CD14-positive monocyte (primary cell): Measurements from ENCODE around the gene KIF13A. TPM values are rescaled to one million over a fixed set of nuclear protein-coding genes. Genes with fewer than 3 reads are reported as not detected.
"Not testable (repeated sequence)": the region's sequence is repeated elsewhere in the genome, so short reads cannot be mapped to it uniquely, and the experiment has no call there.

ENCODE experiments used
- DNase-seq, 3 donors: peaks; one replicate each; pipeline ENCODE4 v3.0.0-alpha.2; 2011 to 2022
- H2AFZ ChIP-seq: 2 replicates; pipeline ENCODE4 v1.6.0; 2012; ENCODE audit warnings: mild to moderate bottlenecking, low read depth, low read length, inconsistent platforms; ENCODE audit not compliant: insufficient read depth, poor library complexity, severe bottlenecking
- H3K27ac ChIP-seq, 2 donors: 1 replicate in 1 of 2; 2 replicates in 1 of 2; pipeline ENCODE4 v1.5.1; 2012 to 2013; ENCODE audit warnings: low read length in 2 of 2, control low read depth in 1 of 2, inconsistent platforms in 1 of 2, low read depth in 1 of 2, mild to moderate bottlenecking in 1 of 2
- H3K27me3 ChIP-seq, 2 donors: one replicate each; pipeline versions ENCODE4 v1.6.0 to v1.6.1; 2011 to 2013; ENCODE audit warnings: low read length in 2 of 2; ENCODE audit not compliant: control insufficient read depth in 2 of 2, insufficient read depth in 2 of 2
- H3K36me3 ChIP-seq, 2 donors: replicated peaks in 1 of 2; 1 replicate in 1 of 2; 2 replicates in 1 of 2; pipeline versions ENCODE4 v1.5.1 to v1.6.1; 2012 to 2013; ENCODE audit warnings: low read length in 2 of 2, control low read depth in 1 of 2, inconsistent platforms in 1 of 2, mild to moderate bottlenecking in 1 of 2; ENCODE audit not compliant: insufficient read depth in 2 of 2, control insufficient read depth in 1 of 2
- H3K4me1 ChIP-seq, 2 donors: 1 replicate in 1 of 2; 2 replicates in 1 of 2; pipeline versions ENCODE4 v1.5.1 to v1.6.1; 2012 to 2013; ENCODE audit warnings: low read length in 2 of 2, control low read depth in 1 of 2, inconsistent platforms in 1 of 2, mild to moderate bottlenecking in 1 of 2, moderate library complexity in 1 of 2; ENCODE audit not compliant: insufficient read depth in 2 of 2, control insufficient read depth in 1 of 2
- H3K4me2 ChIP-seq: replicated peaks from 2 replicates; pipeline ENCODE3; 2012; ENCODE audit warnings: low read length, moderate library complexity, mild to moderate bottlenecking; ENCODE audit not compliant: poor library complexity, severe bottlenecking; ENCODE audit errors: extremely low read depth
- H3K4me3 ChIP-seq, 3 experiments: fragments of 200-600 bp in 1 of 3; sonication (generic) in 1 of 3; replicated peaks in 1 of 3; 1 replicate in 2 of 3; 2 replicates in 1 of 3; pipeline ENCODE4 v1.5.1; 2011 to 2013; ENCODE audit warnings: low read length in 3 of 3, mild to moderate bottlenecking in 3 of 3, control low read depth in 2 of 3, low read depth in 2 of 3, inconsistent platforms in 1 of 3, moderate library complexity in 1 of 3
- H3K79me2 ChIP-seq: 2 replicates; pipeline ENCODE4 v1.6.0; 2012; ENCODE audit warnings: mild to moderate bottlenecking, control low read depth, inconsistent platforms, low read length, moderate library complexity; ENCODE audit not compliant: insufficient read depth
- H3K9ac ChIP-seq: 2 replicates; pipeline ENCODE4 v1.6.0; 2017; ENCODE audit warnings: low read length, mild to moderate bottlenecking; ENCODE audit not compliant: insufficient read depth, poor library complexity, severe bottlenecking
- H3K9me3 ChIP-seq, 2 donors: replicated peaks in 1 of 2; 1 replicate in 1 of 2; 2 replicates in 1 of 2; pipeline versions ENCODE4 v1.5.1 to v1.6.1; 2012 to 2013; ENCODE audit warnings: low read length in 2 of 2, control low read depth in 1 of 2; ENCODE audit not compliant: control insufficient read depth in 1 of 2, insufficient read depth in 1 of 2
- H4K20me1 ChIP-seq: 2 replicates; pipeline ENCODE4 v1.6.0; 2012; ENCODE audit warnings: mild to moderate bottlenecking, low read length, control low read depth, moderate library complexity; ENCODE audit not compliant: insufficient read depth
- H3K27ac Mint-ChIP-seq, 7 donors: one replicate each; pipeline ENCODE4 v1.8.0; 2020; ENCODE audit warnings: mild to moderate bottlenecking in 7 of 7, mixed read lengths in 7 of 7, moderate library complexity in 6 of 7, inconsistent platforms in 2 of 7
- H3K27me3 Mint-ChIP-seq, 3 donors: one replicate each; pipeline ENCODE4 v1.8.0; 2021 to 2022; ENCODE audit warnings: low read depth in 3 of 3, mild to moderate bottlenecking in 3 of 3, mixed read lengths in 3 of 3, moderate library complexity in 3 of 3, inconsistent platforms in 1 of 3
- H3K36me3 Mint-ChIP-seq, 2 donors: one replicate each; pipeline ENCODE4 v1.8.0; 2020; ENCODE audit warnings: mixed read lengths in 2 of 2, inconsistent platforms in 1 of 2, mild to moderate bottlenecking in 1 of 2
- H3K4me1 Mint-ChIP-seq: one replicate; pipeline ENCODE4 v1.8.0; 2020; ENCODE audit warnings: mild to moderate bottlenecking, mixed read lengths
- H3K4me3 Mint-ChIP-seq, 2 donors: one replicate each; pipeline ENCODE4 v1.8.0; 2020; ENCODE audit warnings: mild to moderate bottlenecking in 2 of 2, mixed read lengths in 2 of 2, moderate library complexity in 1 of 2
- H3K9me3 Mint-ChIP-seq, 7 donors: one replicate each; pipeline ENCODE4 v1.8.0; 2020 to 2022; ENCODE audit warnings: mixed read lengths in 7 of 7, mild to moderate bottlenecking in 6 of 7, moderate library complexity in 6 of 7, inconsistent platforms in 2 of 7
- CTCF ChIP-seq: fragments of 200-600 bp; IDR thresholded peaks from one replicate; pipeline ENCODE4 v1.8.0; 2022; ENCODE audit warnings: antibody characterized with exemption, mild to moderate bottlenecking
- WGBS: methylation state at CpG from one replicate; pipeline ENCODE4 v1.1.5; 2013; ENCODE audit warnings: missing lambda C conversion rate; ENCODE audit not compliant: insufficient coverage; 5-methylcytosine and 5-hydroxymethylcytosine counted together
- intact Hi-C, 2 donors: fragments of 100-400 bp; cut with micrococcal nuclease; formaldehyde crosslinking; loops; one replicate each; pipeline versions ENCODE4 v1.15.0 to v1.15.1; 2023
- polyA plus RNA-seq, 3 donors: library from polyadenylated mRNA; depleted of rRNA in 1 of 3; unstranded in 2 of 3; stranded (reverse) in 1 of 3; fragments of 300-500 nt in 2 of 3; fragments of >200 nt in 1 of 3; fragmentation: Illumina TruSeq in 2 of 3; gene quantifications; 1 replicate in 2 of 3; 2 replicates in 1 of 3; pipeline ENCODE4 v1.2.3, GENCODE V29; 2012 to 2021

The KIF13A gene
- polyA plus RNA-seq, 3 donors = 2.9 to 28.4 (median 6.0) TPM

- Mint-ChIP-seq H3K27me3 (peaks cover 0 to 21% (median 13%) of the 10 kb centered on the region in 3 donors), H3K4me1 (no peaks in the 10 kb centered on the region), H3K36me3 (no peaks in the 10 kb centered on the region), H3K9me3 (peaks cover 5 to 17% (median 14%) of the 10 kb centered on the region in 7 donors), H3K27ac (peak overlapping the region in 1 of 7 donors; percentile 44), H3K4me3 (no peak overlapping the region)
- H3K4me2 ChIP-seq = no peak overlapping the region
- no peak for DNase-seq
- peaks cover 0 to 8% of the 10 kb centered on the region in 2 donors for H3K27me3 ChIP-seq
- no peak overlapping the region for H3K9ac ChIP-seq
- no peak overlapping the region for H3K4me3 ChIP-seq
- no peaks in the 10 kb centered on the region for H4K20me1 ChIP-seq
- peaks cover 6 to 10% of the 10 kb centered on the region in 2 donors for H3K9me3 ChIP-seq
- no peaks in the 10 kb centered on the region for H3K79me2 ChIP-seq
- WGBS = 97% methylated on average over 4 of the region's 11 CpGs
- intact Hi-C loops = no loop called here
- no peak overlapping the region for H2AFZ ChIP-seq
- H3K36me3 ChIP-seq = no peaks in the 10 kb centered on the region
- no peak for TF ChIP-seq CTCF
- no peak overlapping the region for H3K27ac ChIP-seq
- no peaks in the 10 kb centered on the region for H3K4me1 ChIP-seq
Observed at GRCh38 chr6:18022398-18023231, 35.2 kb upstream of the KIF13A start.

- Mint-ChIP-seq H3K27me3 (peaks cover 0 to 20% (median 13%) of the 10 kb centered on the region in 3 donors), H3K4me3 (no peak overlapping the region), H3K27ac (peak overlapping the region in 1 of 7 donors; percentile 6), H3K36me3 (no peaks in the 10 kb centered on the region), H3K9me3 (peaks cover 5 to 16% (median 14%) of the 10 kb centered on the region in 7 donors), H3K4me1 (no peaks in the 10 kb centered on the region)
- 96% methylated on average over 15 of the region's 18 CpGs for WGBS
- Histone ChIP-seq H4K20me1 (no peaks in the 10 kb centered on the region), H3K4me2 (no peak overlapping the region), H3K79me2 (no peaks in the 10 kb centered on the region), H3K36me3 (no peaks in the 10 kb centered on the region), H3K9me3 (peaks cover 6 to 10% of the 10 kb centered on the region in 2 donors), H3K4me1 (no peaks in the 10 kb centered on the region), H3K4me3 (no peak overlapping the region), H3K27ac (no peak overlapping the region), H3K27me3 (peaks cover 0 to 8% of the 10 kb centered on the region in 2 donors), H3K9ac (no peak overlapping the region), H2AFZ (no peak overlapping the region)
- no peak for TF ChIP-seq CTCF
- DNase-seq = no peak
- intact Hi-C loops = no loop called here
Observed at GRCh38 chr6:18021166-18021850, 33.9 kb upstream of the KIF13A start.

GRCh38 chr6:18020545-18020944 lies 33.1 kb upstream of the KIF13A start:
- 92% methylated on average over 2 of the region's 5 CpGs for WGBS
- intact Hi-C loops, H3K4me3 Mint-ChIP-seq, H3K27ac Mint-ChIP-seq, H3K9ac ChIP-seq, H3K36me3 ChIP-seq, H3K27me3 ChIP-seq, H3K79me2 ChIP-seq, H3K4me3 ChIP-seq, H3K4me1 Mint-ChIP-seq, H2AFZ ChIP-seq, H3K4me1 ChIP-seq, H3K4me2 ChIP-seq, H3K27ac ChIP-seq, H4K20me1 ChIP-seq, DNase-seq, H3K36me3 Mint-ChIP-seq: not testable (repeated sequence)
- Mint-ChIP-seq H3K27me3 (peaks cover 0 to 20% (median 13%) of the 10 kb centered on the region in 3 donors), H3K9me3 (peaks cover 5 to 16% (median 14%) of the 10 kb centered on the region in 7 donors)
- H3K9me3 ChIP-seq = peaks cover 6 to 10% of the 10 kb centered on the region in 2 donors
